GM21786 (cell line): ENCODE results near the gene LRMDA.
A peak's percentile ranks its signal among the peaks of the same experiment; 100 is the strongest.

Experiments
- ATAC-seq: cut with Tn5 transposase; IDR thresholded peaks from one replicate; pipeline ENCODE4 v1.9.1; 2021; ENCODE audit not compliant: unreplicated experiment

Gene LRMDA

DNA sequence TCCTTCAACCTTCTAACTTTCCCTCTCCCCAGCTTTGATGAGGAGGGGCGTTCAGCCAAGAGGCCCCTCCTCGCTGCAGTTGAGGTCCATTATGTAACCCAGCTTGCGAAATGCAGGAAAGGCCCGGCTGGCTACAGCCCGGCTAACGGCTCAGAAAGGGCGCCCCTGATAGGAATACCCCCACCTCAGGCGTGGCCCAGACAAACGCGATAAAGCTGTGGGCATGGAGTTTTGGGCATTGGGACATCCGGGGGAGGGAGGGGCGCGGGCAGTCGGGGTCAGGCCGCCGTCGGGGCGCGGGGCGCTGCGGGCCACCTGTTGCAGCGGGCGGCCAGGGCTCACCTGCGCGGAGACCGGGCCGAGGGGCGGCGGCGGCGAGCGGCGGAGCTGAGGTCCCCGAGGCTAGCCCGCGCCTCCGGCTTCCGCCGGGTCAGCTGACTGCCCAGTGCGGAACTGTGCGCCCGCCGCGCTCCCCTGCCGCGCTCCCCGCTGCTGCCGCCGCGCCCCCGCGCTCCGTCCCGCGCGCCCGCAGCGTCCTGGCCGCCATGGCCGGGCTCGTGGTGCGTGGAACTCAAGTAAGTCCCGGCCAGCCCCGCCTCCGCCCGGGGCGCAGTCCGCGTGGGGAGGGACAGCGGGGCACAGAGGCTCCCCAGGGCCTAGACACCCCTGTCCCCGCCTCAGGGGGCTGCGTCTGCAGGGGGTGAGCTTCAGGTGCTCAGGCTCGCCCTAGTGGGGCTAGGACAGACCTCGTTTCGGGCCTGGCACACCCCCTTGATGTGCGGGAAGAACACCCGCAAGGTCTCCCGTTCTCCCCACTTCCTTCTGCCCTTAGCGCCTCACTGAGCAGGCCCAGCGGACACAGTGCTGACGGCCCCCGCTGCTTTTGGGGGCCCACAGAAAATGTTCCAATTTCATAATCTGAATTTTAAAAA lies at the start of gene LRMDA:
Gene LRMDA (plus strand): TSS at position 445 of the 932 bp plus-strand sequence.
- ATAC-seq = peak; percentile 49

DNA sequence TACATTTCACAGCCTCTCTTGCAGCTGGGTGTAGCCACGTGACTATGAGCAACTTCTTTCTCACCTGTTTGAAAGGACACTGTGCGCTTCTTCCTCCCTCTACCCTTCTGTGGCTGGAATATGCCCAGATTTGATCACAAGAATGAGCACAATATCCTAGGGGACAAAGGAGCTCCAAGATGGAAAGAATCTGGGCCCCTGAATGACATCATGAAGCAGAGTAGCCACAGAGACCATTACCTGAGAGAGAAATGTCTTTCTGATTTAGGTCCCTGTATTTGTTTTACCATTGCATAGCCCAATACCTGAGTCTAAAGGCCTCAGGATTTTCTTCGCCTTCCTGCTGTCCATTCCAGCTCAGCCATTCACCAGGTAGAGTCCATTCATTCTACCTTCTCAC lies 45.3 kb upstream of the LRMDA start:
- ATAC-seq = no peak

DNA sequence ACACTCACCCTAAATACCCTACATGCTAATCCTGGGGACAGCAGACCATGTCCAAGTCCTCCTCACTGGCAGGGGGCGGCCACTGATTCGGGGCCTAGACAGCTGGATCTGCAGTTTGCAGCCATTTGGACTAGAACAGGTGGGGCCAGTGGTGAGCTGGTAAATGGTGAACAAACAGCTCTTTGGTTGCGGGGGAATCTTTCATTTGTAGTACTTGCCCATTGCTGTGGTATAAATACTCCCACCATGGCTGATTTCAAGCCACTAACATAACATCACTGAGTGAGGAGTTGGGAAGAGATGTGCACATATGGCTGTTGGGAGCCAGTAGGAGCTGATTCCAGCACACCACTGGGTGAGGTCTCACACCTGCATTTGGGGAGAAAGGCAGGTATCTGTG lies 43.3 kb upstream of the LRMDA start:
- no peak for ATAC-seq

DNA sequence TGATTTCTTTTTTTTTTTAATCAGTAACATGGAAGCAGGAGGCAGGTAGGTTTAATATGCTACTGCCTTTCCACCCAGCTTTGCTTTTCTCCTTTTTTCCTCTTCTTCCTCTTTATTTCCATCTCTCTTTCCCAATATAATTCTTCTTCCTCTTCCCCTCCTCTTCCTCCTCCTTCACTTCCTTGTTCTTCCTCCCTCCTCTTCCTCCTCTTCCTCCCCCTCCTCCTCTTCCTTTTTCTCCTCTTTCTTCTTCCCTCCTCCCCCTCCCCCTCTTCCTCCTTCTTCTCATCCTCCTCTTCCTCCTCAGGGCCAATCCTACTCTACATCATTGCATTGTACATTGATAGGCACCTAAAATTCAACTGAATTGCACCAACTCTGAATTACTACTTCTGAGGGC lies 41.2 kb upstream of the LRMDA start:
- ATAC-seq = no peak

DNA sequence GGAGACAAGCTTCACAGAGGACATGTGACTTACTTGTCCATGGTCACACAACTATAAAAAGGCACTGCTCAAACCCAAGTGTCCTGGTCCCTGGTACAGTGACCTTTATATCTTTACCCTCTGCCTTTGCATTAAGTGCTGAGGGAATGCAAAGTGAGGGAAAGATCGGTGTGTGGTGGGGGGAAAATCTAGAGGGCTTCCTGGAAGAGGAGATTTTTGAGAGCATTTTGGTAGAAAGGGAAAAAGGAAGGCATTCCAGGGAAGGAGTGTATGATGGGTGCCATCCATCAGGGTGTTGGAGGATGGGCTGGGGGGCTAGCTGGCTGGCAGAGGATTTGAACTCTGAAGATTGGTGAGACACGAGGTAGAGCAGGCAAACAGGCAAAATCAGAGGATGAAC lies 39.2 kb upstream of the LRMDA start:
- ATAC-seq = no peak

DNA sequence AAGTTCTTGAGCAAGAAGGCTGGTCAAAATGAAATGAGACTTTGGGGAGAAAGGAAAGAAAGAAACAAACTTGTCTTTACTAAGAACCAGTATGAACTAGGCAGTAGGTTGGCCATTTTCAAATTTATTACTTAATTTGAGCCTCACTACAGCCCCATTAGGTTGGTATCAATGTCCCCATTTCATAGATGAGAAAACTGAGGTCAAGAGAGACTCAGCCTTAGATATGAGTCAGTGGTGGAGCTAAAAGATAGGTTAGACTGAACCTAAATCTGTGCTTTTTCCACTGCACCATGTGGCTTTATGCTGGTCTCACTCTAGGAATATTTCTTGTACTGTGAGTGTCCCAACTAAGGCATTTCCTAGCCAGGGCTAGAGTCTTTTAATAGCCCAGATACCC lies 38.7 kb upstream of the LRMDA start:
- ATAC-seq = no peak

DNA sequence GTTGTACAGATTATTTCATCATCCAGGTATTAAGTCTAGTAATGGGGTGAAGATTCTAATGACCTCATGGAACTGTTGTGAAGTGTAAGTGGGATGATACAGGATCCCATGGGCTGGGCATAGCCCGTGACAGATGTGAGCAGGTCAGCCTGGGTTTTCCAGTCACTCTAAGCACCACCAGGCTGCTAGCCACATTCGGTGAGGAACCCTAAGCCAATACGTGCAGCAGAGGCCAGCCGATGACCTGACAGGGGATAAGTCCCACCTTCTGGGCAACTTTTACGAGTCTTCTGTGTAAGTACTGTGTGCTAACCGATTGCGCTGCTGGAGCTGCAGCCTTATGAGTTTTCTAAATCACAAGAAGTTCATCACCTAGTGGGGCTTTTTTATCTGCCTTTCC lies 37.2 kb upstream of the LRMDA start:
- ATAC-seq = no peak

DNA sequence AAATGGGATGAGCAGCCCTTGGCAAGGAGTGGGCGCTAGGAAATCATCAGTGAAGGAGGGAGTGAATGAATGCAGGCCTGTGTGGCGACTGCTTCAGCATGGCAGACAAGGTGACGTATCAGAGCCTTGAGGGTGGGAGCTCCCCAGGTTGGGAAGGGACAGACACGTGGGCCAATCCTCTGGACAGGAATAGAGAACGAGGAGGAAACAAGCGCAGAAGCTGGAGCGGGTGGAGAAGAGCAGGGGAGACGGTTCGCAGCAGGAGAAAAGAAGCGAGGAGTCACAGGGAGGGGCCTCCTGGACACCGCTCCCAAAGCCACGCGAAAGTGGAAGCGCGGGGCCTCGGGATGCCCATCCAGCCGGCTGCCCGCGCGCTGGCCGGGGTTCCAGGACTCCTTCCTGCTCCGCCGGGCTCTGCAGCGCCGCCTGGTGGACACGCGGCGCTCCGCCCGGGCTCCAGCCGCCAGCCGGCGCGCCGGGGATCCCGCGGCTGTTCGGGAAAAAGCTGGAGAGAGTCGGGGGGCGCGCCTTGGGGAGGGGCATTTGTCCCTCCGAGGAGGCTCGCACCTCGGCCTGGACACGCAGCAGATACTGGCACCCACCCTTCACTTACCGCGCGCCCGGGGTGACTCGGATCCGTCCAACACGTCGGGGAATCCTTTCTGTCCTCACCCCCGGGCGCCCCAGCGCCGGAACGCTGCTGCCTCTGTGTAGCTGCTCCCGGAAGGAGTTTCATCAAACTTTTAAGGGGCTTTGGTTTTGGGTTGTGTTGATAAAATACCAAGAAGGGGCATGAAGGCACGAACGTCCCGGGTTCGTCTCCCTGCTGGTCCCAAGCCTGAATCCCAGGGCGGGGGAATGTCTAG lies 36.1 kb upstream of the LRMDA start:
- no peak for ATAC-seq

DNA sequence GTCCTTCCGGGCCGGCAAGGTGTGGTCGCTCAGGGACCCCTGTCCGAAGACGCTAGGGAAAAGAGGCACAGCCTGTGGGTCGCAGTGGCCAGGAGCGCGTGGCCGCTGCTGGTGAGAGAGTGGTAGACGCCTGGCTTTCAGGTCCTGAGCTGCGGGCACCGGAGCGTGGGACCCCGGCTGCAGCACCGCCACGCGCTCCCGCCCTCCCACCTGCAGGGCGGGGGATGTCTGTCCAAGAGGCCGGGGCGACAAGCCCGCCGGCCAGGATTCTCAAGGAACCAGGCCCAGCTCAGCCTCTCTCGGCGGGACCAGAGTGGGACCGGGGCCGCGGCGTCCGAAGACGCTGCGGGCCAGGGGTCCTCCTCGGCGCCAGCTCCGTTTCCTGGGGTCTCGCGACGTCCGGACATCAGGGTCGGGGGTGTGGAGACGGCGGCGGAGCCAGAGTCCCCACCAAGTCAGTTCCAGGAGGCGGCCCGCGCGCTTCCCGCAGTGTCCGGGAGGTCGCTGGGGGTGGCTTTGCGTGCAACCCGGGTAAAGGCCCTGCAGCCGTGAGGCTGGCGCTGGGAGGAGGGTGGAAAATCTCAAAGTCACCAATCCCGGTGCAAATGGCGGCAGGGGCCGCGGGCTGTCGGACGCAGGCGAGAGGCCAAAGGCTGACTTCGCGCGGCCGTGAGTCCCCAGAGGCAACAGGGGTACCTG lies 35.3 kb upstream of the LRMDA start:
- ATAC-seq = no peak

DNA sequence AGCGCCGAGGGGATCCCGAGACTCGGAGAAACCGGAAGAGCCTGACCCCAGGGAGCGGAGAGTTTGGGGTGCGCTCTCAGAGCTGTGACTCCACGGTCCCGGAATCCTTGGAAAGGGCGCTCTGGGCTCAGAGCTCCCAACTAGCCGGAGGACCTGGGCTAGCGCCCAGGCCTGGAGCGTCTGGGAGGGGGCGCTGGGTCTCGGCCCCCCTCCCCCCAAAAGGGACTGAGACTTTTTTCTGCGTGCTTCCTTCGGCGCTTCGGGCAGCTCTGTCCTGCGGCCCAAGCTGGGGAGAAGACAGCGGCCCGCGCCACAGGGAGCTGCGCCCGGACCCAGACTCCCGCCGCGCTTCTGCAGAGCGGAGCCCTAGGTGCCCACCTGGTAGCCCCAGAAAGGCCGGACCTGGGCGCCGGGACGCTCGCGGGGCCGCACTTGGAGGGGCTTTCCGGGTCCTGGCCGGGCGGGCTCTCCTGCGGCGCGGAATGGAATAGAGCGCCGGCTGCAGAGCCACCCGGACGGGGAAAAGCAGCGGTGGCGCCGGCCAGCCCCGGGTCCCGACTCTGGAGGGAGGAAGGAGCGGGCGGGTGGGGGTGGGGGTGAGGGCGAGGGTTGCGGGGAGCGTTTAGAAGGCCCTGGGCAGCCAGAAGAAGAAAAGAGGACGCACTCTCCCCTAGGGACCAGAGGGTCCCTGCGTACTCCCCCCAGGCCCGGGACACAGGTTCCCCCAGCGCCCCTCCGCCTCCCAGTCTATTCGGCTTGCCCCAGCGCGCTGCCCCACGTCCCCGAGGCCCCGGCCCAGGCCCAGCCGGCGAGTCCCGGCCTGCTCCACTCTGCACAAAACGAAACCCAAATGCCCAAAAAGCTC lies 34.6 kb upstream of the LRMDA start:
- ATAC-seq = no peak

DNA sequence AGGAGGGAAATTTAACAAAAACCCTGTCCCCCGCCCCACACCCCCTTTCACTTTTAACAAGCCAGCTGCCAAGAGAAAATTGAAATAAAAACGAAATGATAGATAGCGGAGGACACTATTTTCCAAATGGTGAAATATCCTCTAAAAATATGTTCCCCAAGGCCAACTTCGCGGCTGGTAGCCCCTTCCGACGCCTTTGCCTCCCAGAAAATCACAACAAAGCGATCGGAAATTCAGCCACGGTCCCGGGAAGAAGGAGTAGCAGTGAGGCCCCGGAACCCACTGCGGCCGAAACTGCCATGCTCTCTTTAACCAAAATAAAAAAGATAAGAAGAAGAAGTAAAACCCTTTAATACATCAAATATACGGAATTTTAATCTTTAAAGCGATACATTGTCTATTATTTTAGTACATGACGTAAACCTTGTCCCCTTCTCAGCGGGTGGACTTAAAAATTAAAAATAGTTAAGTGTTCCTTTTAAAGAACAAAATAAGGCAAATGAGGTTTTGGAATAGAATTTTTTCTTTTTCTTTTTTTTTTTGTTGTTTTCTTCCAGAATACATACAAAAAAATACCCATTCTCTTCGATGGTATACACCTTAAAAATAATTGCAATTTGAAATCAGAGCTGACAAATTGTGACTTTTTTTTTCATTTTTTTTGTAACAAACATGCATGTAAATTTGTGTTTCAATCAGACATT lies 33.8 kb upstream of the LRMDA start:
- ATAC-seq = no peak

DNA sequence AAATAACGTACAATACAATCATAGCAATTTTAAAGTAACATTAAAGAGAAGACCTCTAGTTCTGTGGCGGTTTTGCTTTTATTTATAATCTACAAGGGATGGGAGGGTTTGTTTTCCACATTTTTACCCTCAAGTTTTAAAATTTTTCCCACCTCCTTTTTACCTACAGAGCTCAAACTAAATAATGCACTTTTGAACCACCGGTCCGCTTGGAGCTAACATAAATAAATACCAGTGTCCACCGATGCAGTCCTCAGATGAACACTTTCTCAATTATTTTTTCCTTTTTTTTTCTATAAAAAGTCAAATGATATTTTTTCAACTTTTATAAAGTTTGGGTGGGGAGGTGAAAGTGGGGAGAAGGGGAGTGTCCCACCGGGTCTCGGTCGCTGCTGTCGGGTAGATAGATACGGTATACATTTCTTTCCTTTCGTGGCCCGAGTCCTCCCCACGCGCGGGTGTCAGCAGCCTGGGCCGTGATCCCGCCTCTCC lies 33.2 kb upstream of the LRMDA start:
- ATAC-seq = no peak

DNA sequence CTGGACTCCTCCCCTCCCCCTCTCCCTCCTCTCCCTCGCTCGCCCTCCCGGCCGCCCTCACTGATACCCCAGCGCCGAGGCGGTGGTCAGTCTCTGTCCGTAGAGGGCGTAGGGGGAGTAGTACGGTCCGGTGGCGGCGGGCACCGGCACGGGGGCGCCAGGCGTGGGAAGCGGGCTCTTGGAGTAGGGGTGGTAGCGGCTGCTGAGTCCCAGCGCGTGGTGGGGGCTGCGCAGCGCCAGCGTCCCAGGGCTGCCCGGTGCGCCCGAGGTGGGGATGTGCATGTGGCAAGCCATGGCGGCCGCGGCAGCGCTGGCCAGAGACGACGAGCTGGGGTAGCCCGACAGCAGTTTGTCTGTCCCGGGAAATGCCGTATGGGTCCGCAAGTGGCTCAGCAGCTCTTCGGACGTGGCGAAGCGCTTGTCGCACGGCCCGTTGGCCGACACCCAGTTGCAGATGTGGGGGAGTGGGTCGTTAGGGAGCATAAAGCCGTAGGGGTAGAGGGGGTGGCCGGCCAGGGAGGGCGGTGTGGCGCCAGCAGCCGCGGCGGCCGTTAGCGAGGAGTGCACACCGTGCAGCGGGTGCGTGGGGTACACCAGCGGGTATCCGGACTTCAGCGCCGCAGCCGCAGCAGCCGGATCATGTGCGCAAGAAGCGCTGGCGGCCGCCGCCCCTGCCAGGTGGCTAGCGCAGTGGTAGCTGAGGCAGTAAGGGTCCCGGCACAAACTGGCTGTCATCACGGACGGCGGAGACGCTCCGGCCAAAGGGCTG lies 32.5 kb upstream of the LRMDA start:
- ATAC-seq = no peak

DNA sequence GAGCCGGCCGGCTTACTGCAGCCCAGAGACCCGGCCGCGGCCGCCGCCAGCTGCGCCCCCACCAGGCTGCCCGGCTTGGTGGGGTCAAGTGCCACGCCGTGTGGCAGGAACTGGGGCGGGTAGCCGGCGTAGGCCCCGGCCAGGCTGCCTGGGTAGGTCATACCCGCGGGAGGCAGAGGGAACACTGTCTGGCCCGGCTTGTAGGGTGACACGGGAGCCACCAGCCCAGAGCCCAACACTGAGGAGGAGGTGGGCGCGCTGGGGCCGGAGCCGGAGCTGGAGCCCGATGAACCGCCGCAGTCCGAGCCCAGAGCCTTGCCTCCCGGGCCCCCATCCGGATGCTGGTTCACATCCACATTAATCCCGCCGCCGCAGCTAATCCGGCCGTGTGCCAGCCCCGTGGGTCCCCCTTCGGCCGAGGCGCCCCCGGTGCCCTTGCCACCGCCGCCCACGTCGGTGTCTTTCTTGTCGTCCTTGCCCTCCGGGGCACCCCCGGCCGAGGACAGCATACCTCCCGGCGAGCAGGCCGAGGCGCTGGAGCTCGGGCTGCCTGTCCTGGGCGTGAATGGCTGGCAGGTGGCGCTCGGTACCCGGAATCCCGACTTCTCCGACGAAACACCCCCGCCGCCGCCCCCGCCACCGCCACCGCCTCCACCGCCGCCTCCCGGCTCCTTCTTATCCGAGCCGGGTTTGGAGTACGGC lies 31.8 kb upstream of the LRMDA start:
- no peak for ATAC-seq

DNA sequence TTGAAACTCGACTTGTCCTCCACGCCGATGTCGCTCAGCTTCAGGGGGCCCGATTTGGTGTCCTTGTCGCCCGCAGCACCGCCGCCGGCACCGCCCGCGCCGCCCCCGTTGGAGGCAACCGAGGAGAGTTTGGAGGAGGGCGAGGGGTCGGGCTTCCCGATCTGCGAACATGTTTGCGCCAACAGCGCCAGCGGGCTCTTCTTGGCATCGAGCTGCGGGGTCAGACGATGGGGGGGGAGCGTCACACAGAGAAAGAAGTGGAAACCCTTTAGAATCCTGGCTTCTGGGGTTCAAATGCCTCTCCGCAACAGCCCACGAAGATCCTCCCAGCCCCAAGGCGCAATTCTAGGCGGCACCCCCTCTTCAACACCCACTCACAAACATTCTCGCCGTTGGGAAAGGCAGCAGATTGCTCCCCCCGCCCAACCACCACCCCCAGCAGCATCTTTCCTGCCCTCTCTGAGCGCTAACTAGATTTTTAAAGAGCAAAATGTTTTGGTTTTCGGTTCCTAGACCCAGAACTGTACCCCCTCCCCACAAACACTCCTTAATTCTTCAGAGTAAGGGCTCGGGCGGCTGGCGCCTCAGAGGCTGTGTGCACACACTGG lies 31.2 kb upstream of the LRMDA start:
- ATAC-seq = no peak

DNA sequence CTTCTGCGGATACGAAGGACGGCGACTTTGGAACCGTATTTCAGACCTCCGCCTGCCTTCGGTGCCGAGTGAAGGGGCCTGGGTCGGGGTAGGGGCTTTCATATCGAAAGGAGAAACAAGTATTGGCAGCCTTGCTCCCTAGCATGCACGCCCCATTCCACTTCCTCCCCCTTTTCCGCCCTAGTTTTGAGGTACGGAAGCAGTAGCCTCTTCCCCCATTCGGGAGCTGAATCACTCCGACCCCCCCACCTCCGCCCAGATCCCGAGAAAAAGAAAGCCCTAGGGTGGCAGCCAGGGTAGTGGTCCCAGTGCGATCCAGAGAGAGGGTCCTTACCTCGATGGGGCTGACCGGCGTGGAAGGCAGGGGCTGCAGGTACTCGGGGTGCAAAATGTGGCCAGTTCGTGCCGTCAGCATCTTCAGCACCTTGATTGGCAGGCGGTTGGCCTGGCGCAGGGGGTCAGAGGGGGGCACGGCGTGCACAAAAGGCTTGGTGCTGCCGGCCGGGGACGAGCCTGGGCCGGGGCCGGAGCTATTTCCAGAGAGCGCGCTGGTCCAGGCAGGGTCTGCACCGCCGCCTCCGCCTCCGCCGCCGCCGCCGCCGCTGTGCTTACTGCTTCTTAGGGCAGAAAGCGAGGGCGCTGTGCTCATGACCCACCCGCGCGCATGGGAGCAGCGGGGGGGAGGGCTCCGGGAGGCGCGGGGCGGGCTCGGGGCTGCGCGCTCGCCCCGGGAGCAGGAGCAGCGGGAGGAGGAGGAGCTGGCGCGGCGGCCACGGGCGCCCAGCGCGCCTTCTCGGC lies 30.5 kb upstream of the LRMDA start:
- no peak for ATAC-seq
